ENCODE data around the gene HTR1D.

Gene HTR1D

DNA sequence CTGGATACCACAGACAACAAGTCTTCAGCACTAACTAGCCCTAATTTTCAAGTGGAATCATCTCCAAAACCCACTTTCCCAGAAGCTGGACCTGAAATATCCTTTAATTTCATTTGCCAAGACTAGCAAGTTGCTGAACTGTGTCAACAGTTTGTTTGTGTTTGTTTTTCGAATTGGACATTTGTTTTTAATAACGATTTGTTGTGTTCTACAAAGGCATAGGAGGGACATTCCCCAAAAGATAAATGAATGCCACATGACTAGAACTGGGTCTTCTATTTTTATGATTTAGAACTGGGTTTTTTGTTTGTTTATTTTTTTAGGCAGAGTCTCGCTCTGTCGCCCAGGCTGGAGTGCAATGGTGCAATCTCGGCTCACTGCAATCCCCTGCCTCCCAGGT lies 66.6 kb downstream of the HTR1D start:
- no peak for DNase-seq (ENCODE audit: low read depth in 2 of 2)

- no peak for DNase-seq (ENCODE audit: low read depth in 2 of 2)
Observed at GRCh38 chr1:23150125-23150524, 67.2 kb downstream of the HTR1D start.

DNA sequence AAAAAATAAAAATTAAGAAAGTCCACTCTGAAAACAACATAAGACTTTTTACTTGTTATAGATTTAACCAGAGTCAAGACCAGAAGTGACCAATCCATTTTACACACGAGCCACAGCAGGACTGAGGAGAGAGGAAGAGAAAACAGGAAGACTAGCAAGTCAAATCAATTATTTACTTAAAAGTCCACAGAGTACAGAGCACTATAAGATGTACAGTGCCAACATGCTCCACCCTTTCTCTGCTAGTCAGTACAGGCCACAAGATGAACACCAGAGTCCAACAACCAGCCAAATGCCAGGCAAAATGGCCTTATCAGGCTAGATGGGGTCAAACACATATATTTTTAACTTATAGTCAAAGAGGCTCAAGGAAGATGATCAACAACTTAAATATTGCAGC lies 68.2 kb downstream of the HTR1D start:
- no peak for DNase-seq (ENCODE audit: low read depth in 2 of 2)

GRCh38 chr1:23148084-23148483 lies 69.2 kb downstream of the HTR1D start:
- DNase-seq (ENCODE audit: low read depth in 2 of 2): no peak
